Epithelial cell of proximal tubule (primary cell): ENCODE measurements around the gene WNT3. TPM values are rescaled to one million over a fixed set of nuclear protein-coding genes. Genes with fewer than 3 reads are reported as not detected.

Source experiments
- DNase-seq: peaks from one replicate; pipeline ENCODE4 v3.0.0-alpha.2; 2011; ENCODE audit warnings: low read depth
- H3K4me3 ChIP-seq: 2 replicates; pipeline ENCODE4 v1.5.1; 2011; ENCODE audit warnings: low read depth, mild to moderate bottlenecking, low read length
- CTCF ChIP-seq: conservative IDR thresholded peaks from 2 replicates; pipeline ENCODE4 v1.5.1; 2012; ENCODE audit warnings: low read depth, mild to moderate bottlenecking, low read length
- total RNA-seq: library from RNA; depleted of rRNA; stranded (reverse); fragments of >200 nt; gene quantifications from 2 replicates; pipeline ENCODE4 v1.2.3, GENCODE V29; 2015

WNT3 gene, protein sequence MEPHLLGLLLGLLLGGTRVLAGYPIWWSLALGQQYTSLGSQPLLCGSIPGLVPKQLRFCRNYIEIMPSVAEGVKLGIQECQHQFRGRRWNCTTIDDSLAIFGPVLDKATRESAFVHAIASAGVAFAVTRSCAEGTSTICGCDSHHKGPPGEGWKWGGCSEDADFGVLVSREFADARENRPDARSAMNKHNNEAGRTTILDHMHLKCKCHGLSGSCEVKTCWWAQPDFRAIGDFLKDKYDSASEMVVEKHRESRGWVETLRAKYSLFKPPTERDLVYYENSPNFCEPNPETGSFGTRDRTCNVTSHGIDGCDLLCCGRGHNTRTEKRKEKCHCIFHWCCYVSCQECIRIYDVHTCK
- total RNA-seq: 1.6 and 2.3 TPM in 2 replicates

DNA sequence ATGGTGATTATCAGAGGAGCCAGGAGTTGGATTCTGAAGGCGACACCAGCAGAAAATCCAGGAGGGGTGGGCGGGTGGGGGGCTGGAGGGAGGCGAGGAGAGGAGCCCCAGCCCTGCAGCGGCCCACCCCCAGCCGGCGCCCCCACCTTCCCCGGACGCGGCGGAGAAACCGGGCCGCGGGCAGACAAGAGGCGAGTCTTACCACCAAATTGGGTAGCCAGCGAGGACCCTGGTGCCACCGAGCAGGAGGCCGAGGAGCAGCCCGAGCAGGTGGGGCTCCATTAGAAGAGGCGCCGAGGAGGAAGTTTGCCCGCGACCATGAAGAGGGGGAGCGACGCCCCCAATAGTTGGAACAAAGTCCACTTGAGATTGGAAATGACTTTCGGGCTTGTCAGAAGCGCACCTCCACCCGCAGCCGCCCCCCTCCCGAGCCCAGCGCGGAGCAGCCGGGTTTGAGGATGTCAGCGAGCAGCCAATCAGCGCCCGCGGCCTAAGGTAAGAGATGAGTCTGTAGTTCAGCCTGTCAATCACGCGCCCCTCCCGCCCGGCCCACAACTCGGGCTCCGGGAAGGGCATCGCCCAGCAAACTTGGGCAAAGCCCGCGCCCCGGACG is at the start of gene WNT3:
Gene WNT3 (minus strand): TSS at position 377 of the 613 bp plus-strand sequence. CDS start 95 bp downstream, at position 282.
- no peak for TF ChIP-seq CTCF
- H3K4me3 ChIP-seq: peak within 1 kb of the TSS; percentile 37
- DNase-seq: no peak

DNA sequence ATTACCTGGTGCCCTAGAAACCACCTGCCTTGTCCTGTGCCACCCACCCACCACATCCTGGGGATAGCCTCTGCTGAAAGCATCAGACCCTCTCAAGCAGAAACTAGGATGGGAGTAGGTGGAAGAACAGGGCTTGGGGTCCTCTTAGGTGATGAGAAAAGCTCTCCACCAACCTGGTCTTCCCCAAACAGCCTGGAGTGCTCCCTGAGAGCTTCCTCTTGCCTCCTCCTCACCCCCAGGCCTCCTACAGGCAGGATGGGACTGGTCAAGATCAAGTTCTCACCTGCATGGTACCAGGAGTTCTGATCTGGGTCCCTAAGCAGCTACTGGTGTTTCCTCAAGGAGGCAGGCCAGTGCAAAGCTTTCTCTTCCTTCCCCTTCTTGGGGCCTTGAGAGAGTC is 48.3 kb upstream of the WNT3 start:
- no peak for DNase-seq
- no peak for TF ChIP-seq CTCF
- H3K4me3 ChIP-seq: no peak overlapping the region

DNA sequence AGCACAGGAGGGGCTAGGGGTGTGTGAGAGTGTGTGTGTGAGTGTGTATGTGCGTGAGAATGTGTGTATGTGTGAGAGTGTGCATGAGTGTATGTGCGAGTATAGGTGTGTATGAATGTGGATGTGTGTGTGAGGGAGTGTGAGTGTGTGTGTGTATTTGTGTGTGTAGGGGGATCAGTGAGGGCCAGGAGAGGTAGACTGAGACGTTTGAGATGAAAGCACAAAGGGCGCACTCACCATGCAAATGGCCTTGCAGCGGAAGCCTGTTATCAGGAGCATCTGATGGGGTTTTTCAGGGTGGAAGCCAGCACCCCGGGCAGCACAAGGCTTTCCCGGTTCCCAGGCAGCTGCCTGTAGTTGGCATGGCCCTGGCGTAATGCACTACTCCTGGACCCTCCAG is 47.8 kb upstream of the WNT3 start:
- TF ChIP-seq CTCF: no peak
- no peak overlapping the region for H3K4me3 ChIP-seq
- no peak for DNase-seq

DNA sequence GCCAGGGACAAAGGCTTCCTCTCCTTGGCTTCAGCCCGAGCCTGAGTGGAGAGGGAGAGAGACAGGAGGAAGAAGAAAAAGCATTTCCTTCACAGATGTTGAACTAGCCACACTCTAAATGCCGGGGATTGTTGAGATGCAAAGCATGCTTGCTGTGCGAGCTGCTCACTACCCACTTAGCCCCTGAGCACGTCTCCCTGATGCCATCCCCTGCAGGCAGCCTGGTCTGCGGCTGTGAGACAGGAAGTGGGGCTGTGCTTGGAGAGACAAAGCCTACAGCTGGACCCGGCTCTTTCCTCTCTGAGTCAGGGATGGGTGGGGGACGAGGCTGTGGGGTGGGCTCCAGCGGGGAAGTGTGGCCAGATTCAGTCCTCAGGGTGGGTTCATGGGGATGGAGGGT is 46.6 kb upstream of the WNT3 start:
- no peak for TF ChIP-seq CTCF
- no peak overlapping the region for H3K4me3 ChIP-seq
- DNase-seq: no peak

DNA sequence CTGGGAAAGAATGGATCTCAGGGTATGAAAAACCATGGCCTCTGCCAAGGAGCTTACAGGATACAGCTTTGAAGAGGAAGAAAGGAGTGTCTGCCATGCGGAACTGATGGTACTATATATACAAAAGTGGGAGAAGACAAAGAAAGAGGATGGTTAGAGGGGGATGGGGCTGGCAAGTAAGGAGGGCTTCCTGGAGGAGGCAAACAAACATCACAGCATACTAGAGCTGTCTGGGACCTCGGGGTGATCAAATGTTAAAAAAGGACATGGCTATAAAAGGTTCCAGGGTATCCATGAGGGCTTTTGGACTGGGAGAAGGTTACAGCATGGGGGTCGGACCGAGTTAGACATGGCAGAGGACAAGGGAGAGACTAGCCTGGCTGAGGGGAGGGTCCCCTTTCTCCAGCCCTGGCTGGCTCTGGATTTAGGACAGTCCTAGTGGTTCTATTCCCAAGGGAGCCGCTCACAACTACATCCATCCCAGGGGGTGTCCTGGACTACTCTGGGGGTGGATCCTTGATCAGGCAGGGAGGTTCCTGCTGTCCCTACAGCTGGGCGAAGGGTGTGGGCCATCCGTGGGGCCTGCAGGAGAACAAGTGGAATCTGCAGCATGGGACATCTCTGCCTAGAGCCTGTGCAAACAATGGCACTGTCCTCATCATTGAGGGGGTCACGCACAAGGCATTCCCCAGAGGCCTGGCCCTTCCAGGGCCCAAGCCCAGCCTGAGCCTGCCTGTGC is 45.1 kb upstream of the WNT3 start:
- no peak for DNase-seq
- no peak overlapping the region for H3K4me3 ChIP-seq
- TF ChIP-seq CTCF: no peak

GRCh38 chr17:46862949-46863348 is 44.5 kb upstream of the WNT3 start:
- no peak overlapping the region for H3K4me3 ChIP-seq
- no peak for DNase-seq
- TF ChIP-seq CTCF: no peak
